Activated CD4-positive, alpha-beta memory T cell treated with anti-CD3 and anti-CD28 coated beads, Interleukin-2, amount 10 ng/mL, durations not matched to agents 7 days and 5 days (primary cell): ENCODE results near the gene TMEM219. TPM values are rescaled to one million over a fixed set of nuclear protein-coding genes. Genes with fewer than 3 reads are reported as not detected.
A peak's percentile ranks its signal among the peaks of the same experiment; 100 is the strongest.
"Not testable (repeated sequence)": the region's sequence is repeated elsewhere in the genome, so short reads cannot be mapped to it uniquely, and the experiment has no call there.

Experiments used
- CTCF ChIA-PET: fragments of 350-600 bp; sonication (Branson Sonifier 250); formaldehyde crosslinking; loops from one replicate; lab custom pipeline; 2021; ENCODE audit warnings: antibody characterized with exemption, inconsistent platforms; lab: Charles Lee
- POLR2A ChIA-PET: fragments of 350-600 bp; sonication (Branson Sonifier 250); formaldehyde crosslinking; loops from one replicate; lab custom pipeline; 2021; ENCODE audit warnings: antibody characterized with exemption; lab: Charles Lee
- DNase-seq: peaks from one replicate; pipeline ENCODE4 v3.0.0-alpha.2; 2020
- H3K27ac Mint-ChIP-seq: one replicate; pipeline ENCODE4 v1.8.0; 2021; ENCODE audit warnings: mild to moderate bottlenecking, mixed read lengths
- H3K27me3 Mint-ChIP-seq: one replicate; pipeline ENCODE4 v1.8.0; 2021; ENCODE audit warnings: mixed read lengths
- H3K36me3 Mint-ChIP-seq: one replicate; pipeline ENCODE4 v1.8.0; 2021; ENCODE audit warnings: low read depth, mixed read lengths
- H3K4me1 Mint-ChIP-seq: one replicate; pipeline ENCODE4 v1.8.0; 2021; ENCODE audit warnings: mixed read lengths
- H3K4me3 Mint-ChIP-seq: one replicate; pipeline ENCODE4 v1.8.0; 2021; ENCODE audit warnings: mild to moderate bottlenecking, mixed read lengths
- H3K9me3 Mint-ChIP-seq: one replicate; pipeline ENCODE4 v1.8.0; 2021; ENCODE audit warnings: mixed read lengths
- total RNA-seq, 2 experiments: library from RNA; stranded (reverse); gene quantifications; one replicate each; pipeline ENCODE4 v1.2.3, GENCODE V29; 2021

Gene TMEM219
- total RNA-seq, 2 experiments from 2014 or later = 68.9 to 78.7 TPM

GRCh38 chr16:30010844-30011713 lies 49.2 kb downstream of the TMEM219 start, which contains the start of gene DOC2A:
Gene DOC2A, minus strand, starts transcription at chr16:30011027. Its CDS starts 805 bp downstream, at chr16:30010222.
- H3K36me3 Mint-ChIP-seq = peaks cover 3% of the 10 kb centered on the region
- CTCF ChIA-PET = no interaction called here
- peak; percentile 31 for DNase-seq

DNA sequence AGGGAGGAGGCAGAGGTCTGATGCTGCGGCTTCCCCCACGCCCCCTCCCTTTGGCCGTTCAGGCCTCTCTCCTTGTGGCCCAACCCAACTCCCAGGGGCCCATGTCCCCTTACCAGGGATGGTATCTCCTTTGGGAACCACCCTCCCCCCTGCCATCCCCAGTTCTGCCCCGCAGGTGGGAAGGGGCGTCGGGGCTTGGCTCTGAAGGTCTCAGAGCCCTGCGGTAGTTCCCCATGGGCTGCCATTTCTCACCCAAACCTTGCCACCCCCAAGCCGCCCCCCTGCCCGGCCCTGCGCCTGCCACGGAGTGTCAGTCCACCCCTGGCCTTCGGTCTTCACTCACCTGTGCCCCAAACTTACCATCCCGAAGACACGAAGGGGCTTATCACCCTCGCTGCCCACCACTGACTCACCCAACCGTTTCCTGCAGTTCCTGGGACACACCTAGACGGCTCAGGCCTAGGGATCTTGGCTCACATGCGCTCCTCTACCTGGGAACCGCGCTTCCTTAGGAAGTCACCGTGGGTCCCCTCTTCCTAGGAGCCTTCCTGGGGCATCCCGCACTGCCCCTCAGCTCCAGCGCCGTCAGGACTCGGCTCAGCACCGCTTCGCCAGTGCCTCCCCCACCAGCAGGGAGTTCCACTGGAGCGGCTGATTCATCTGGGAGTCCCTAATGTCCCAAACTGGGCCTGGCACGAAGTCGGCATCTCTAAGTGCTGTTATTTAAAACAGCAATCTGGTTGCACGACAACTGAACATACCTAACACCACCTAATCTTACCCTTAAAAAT lies 50.0 kb downstream of the TMEM219 start:
- ChIA-PET CTCF (interaction anchor here (0.7 kb wide), 1 partner anchor 33 kb away, joined by 4 read pairs; no protein-coding TSS in a partner anchor), POLR2A (no interaction called here)
- Mint-ChIP-seq H3K9me3 (no peaks in the 10 kb centered on the region), H3K4me3 (peak overlapping the region; percentile 71), H3K27ac (no peak overlapping the region), H3K4me1 (peaks cover 8% of the 10 kb centered on the region), H3K36me3 (peaks cover 3% of the 10 kb centered on the region), H3K27me3 (peaks cover 35% of the 10 kb centered on the region)
- DNase-seq = no peak

More at GRCh38 chr16:30010844-30011713, 49.2 kb downstream of the TMEM219 start, which contains the start of gene DOC2A:
- H3K4me1 Mint-ChIP-seq = peaks cover 8% of the 10 kb centered on the region
- POLR2A ChIA-PET = interaction anchor here (1.0 to 2.1 kb wide), 2 partner anchors 38 to 204 kb away, joined by 3 to 4 read pairs; partner anchors contain the start of gene TAOK2
- no peak within 1 kb of the TSS for H3K27ac Mint-ChIP-seq
- no peaks in the 10 kb centered on the region for H3K9me3 Mint-ChIP-seq
- peaks cover 35% of the 10 kb centered on the region for H3K27me3 Mint-ChIP-seq
- peak within 1 kb of the TSS; percentile 71 for H3K4me3 Mint-ChIP-seq

DNA sequence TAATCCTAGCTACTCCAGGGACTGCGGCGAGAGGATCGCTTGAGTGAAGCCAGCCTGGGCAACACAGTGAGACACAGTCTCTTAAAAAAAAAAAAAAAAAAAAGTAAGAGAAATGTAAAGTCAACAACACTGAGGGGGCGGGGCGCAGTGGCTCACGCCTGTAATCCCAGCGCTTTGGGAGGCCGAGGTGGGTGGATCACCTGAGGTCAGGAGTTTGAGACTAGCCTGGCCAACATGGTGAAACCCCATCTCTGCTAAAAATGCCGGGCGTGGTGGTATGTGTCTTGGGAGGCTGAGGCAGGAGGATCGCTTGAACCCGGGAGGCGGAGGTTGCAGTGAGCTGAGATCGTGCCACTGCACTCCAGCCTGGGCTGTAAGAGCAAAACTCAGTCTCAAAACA lies 50.7 kb downstream of the TMEM219 start:
- DNase-seq, H3K36me3 Mint-ChIP-seq, H3K4me1 Mint-ChIP-seq, H3K27ac Mint-ChIP-seq, H3K9me3 Mint-ChIP-seq, POLR2A ChIA-PET, H3K4me3 Mint-ChIP-seq: not testable (repeated sequence)
- CTCF ChIA-PET = interaction anchor here (0.7 kb wide), 1 partner anchor 34 kb away, joined by 4 read pairs; no protein-coding TSS in a partner anchor
- H3K27me3 Mint-ChIP-seq = peaks cover 35% of the 10 kb centered on the region

- POLR2A ChIA-PET, H3K36me3 Mint-ChIP-seq, H3K4me3 Mint-ChIP-seq, H3K9me3 Mint-ChIP-seq, H3K27ac Mint-ChIP-seq, CTCF ChIA-PET, DNase-seq, H3K4me1 Mint-ChIP-seq: not testable (repeated sequence)
- peaks cover 24% of the 10 kb centered on the region for H3K27me3 Mint-ChIP-seq
Observed at GRCh38 chr16:30015450-30015849, 53.6 kb downstream of the TMEM219 start.

- Mint-ChIP-seq H3K36me3 (peaks cover 3% of the 10 kb centered on the region), H3K27ac (no peak overlapping the region), H3K4me1 (peaks cover 15% of the 10 kb centered on the region), H3K4me3 (no peak overlapping the region), H3K9me3 (no peaks in the 10 kb centered on the region), H3K27me3 (peaks cover 26% of the 10 kb centered on the region)
- ChIA-PET POLR2A (no interaction called here), CTCF (interaction anchor here (1.2 to 2.9 kb wide), 2 partner anchors 16 to 315 kb away, joined by 3 to 8 read pairs; no protein-coding TSS in a partner anchor)
- no peak for DNase-seq
Observed at GRCh38 chr16:30016555-30017276, 54.8 kb downstream of the TMEM219 start.

- ChIA-PET CTCF (interaction anchor here (1.2 to 2.9 kb wide), 2 partner anchors 15 to 315 kb away, joined by 3 to 8 read pairs; no protein-coding TSS in a partner anchor), POLR2A (no interaction called here)
- no peaks in the 10 kb centered on the region for H3K36me3 Mint-ChIP-seq
- no peak overlapping the region for H3K4me3 Mint-ChIP-seq
- H3K27ac Mint-ChIP-seq = no peak overlapping the region
- H3K27me3 Mint-ChIP-seq = peaks cover 20% of the 10 kb centered on the region
- DNase-seq = no peak
- peaks cover 13% of the 10 kb centered on the region for H3K4me1 Mint-ChIP-seq
- H3K9me3 Mint-ChIP-seq = no peaks in the 10 kb centered on the region
Observed at GRCh38 chr16:30017277-30017656, 55.4 kb downstream of the TMEM219 start.

GRCh38 chr16:30017937-30018336 lies 56.1 kb downstream of the TMEM219 start:
- peaks cover 17% of the 10 kb centered on the region for H3K27me3 Mint-ChIP-seq
- H3K4me1 Mint-ChIP-seq = peaks cover 13% of the 10 kb centered on the region
- DNase-seq, H3K4me3 Mint-ChIP-seq, H3K27ac Mint-ChIP-seq, POLR2A ChIA-PET, H3K9me3 Mint-ChIP-seq, H3K36me3 Mint-ChIP-seq: not testable (repeated sequence)
- CTCF ChIA-PET = interaction anchor here (0.6 to 2.9 kb wide), 5 partner anchors 15 to 553 kb away, joined by 3 to 8 read pairs (median 3); partner anchors contain the start of gene ZNF688

GRCh38 chr16:30018731-30019158 lies 56.9 kb downstream of the TMEM219 start:
- Mint-ChIP-seq H3K4me1 (peaks cover 13% of the 10 kb centered on the region), H3K4me3 (no peak overlapping the region), H3K27ac (no peak overlapping the region), H3K27me3 (peaks cover 18% of the 10 kb centered on the region), H3K9me3 (no peaks in the 10 kb centered on the region), H3K36me3 (no peaks in the 10 kb centered on the region)
- DNase-seq = no peak
- ChIA-PET CTCF (interaction anchor here (1.2 to 2.9 kb wide), 4 partner anchors 13 to 318 kb away, joined by 3 to 8 read pairs (median 4); no protein-coding TSS in a partner anchor), POLR2A (no interaction called here)

Other genes with a start within 250 kb of the TMEM219 start
- gene C16orf54, start 216.1 kb upstream of the TMEM219 start, total RNA-seq = 10 to 100 TPM; 94.6 to 99.2 TPM
- not detected for gene ZG16, start 183.8 kb upstream of the TMEM219 start, total RNA-seq
- gene KIF22, start 171.3 kb upstream of the TMEM219 start, total RNA-seq = 100 to 1,000 TPM; 187 to 192 TPM
- 100 to 1,000 TPM; 365 to 376 TPM for gene MAZ, start 155.6 kb upstream of the TMEM219 start, total RNA-seq
- gene PRRT2, start 149.9 kb upstream of the TMEM219 start, total RNA-seq = 1 to 10 TPM in 1 of 2 experiments, under 1 TPM in 1; 0.91 to 1.0 TPM
- 10 to 100 TPM; 26.6 to 28.4 TPM for gene PAGR1, start 145.9 kb upstream of the TMEM219 start, total RNA-seq
- 100 to 1,000 TPM; 167 TPM for gene MVP, start 141.6 kb upstream of the TMEM219 start, total RNA-seq
- 10 to 100 TPM; 60.0 to 63.2 TPM for gene CDIPT, start 98.9 kb upstream of the TMEM219 start, total RNA-seq
- gene SEZ6L2, start 62.5 kb upstream of the TMEM219 start, total RNA-seq = under 1 TPM; 0.08 to 0.13 TPM
- gene ASPHD1, start 61.6 kb upstream of the TMEM219 start, total RNA-seq = under 1 TPM in 1 of 2 experiments, not detected in 1; 0.15 TPM
- 10 to 100 TPM; 34.5 to 36.0 TPM for gene KCTD13, start 35.9 kb upstream of the TMEM219 start, total RNA-seq
- gene TAOK2, start 11.8 kb downstream of the TMEM219 start, total RNA-seq = 10 to 100 TPM; 44.2 TPM
- 10 to 100 TPM; 38.7 to 40.3 TPM for gene HIRIP3, start 33.5 kb downstream of the TMEM219 start, total RNA-seq
- gene INO80E, start 34.2 kb downstream of the TMEM219 start, total RNA-seq = 100 to 1,000 TPM; 102 to 107 TPM
- gene DOC2A, start 48.9 kb downstream of the TMEM219 start, total RNA-seq = not detected
- gene C16orf92, start 61.1 kb downstream of the TMEM219 start, total RNA-seq = not detected
- gene TLCD3B, start 69.2 kb downstream of the TMEM219 start, total RNA-seq = 1 to 10 TPM; 6.0 to 6.9 TPM
- gene ALDOA, start 103.7 kb downstream of the TMEM219 start, total RNA-seq = 1,000 to 10,000 TPM; 1,403 to 1,450 TPM
- gene PPP4C, start 113.9 kb downstream of the TMEM219 start, total RNA-seq = 100 to 1,000 TPM; 146 to 147 TPM
- 1 to 10 TPM; 1.9 to 2.5 TPM for gene TBX6, start 129.8 kb downstream of the TMEM219 start, total RNA-seq
- gene YPEL3, start 134.1 kb downstream of the TMEM219 start, total RNA-seq = 100 to 1,000 TPM in 1 of 2 experiments, 10 to 100 TPM in 1; 99.4 to 106 TPM
- 10 to 100 TPM; 11.5 to 12.3 TPM for gene GDPD3, start 151.5 kb downstream of the TMEM219 start, total RNA-seq
- gene MAPK3, start 161.1 kb downstream of the TMEM219 start, total RNA-seq = 100 to 1,000 TPM; 108 to 111 TPM
- 1,000 to 10,000 TPM; 1,737 to 1,754 TPM for gene CORO1A, start 221.5 kb downstream of the TMEM219 start, total RNA-seq
- gene BOLA2B, start 231.6 kb downstream of the TMEM219 start, total RNA-seq = 100 to 1,000 TPM; 145 to 146 TPM
- gene SLX1A, start 231.8 kb downstream of the TMEM219 start, total RNA-seq = 100 to 1,000 TPM; 102 to 149 TPM
- gene SULT1A3, start 237.2 kb downstream of the TMEM219 start, total RNA-seq = 10 to 100 TPM; 23.3 to 28.4 TPM